ENCODE data around the gene AHCYL2.
"Not testable (repeated sequence)": the region's sequence is repeated elsewhere in the genome, so short reads cannot be mapped to it uniquely, and the experiment has no call there.

The AHCYL2 gene

DNA sequence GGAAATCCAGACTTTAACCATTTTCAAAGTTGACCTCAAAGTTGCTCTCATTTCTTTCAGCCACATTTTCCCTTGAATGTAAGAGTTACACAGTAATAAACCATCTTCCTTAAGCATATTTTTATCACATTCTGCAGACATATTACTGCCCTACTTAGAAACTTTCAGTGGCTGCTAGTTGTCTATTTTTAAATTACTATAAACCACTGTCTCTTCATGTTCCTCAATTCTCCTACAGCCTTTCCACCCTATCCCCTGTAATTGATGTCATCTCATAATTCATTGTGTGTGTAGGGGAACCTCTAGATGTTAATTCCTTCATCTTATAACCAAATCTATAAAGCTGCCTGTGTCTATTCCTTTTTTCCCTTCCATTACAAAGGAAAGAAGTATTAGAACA lies 131.3 kb downstream of the AHCYL2 start:
- no peak for DNase-seq

DNA sequence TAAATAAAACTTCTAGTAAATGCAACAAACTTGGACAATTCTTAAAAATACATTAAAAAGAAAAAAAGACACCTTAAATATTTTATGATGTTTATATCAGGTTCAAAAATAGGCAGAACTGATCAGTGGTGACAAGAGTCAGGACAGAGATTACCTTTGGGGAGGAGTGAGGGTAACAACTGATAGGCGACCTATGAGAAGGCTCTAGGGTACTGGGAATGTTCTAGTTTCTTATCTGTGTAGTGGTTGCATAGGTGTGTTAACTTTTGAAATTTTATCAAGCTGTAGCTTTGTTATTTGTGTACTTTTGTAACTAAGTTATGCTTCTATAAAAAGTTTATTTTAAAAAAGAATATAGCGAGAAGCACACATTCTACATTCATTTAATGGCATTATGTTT lies 134.3 kb downstream of the AHCYL2 start:
- no peak for DNase-seq

DNA sequence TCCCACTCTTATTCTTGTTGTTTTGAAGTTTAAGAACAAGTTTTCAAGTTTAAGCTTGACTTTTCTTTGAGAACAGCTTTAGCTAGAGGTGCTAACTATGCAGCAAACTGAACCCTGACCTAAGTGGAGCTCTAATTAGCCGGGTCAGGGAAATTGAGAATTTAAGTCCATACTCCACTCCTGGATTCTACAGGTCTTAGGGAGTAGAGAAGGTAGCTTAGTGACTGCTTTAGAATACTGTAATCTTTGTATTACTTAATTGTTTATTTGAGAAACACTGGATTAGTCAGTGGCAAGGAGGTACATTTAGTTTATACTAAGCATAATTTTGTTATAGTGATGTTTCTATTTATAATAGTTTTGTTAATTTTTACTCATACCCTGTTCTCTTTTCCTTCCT lies 134.8 kb downstream of the AHCYL2 start:
- DNase-seq, result no peak

DNA sequence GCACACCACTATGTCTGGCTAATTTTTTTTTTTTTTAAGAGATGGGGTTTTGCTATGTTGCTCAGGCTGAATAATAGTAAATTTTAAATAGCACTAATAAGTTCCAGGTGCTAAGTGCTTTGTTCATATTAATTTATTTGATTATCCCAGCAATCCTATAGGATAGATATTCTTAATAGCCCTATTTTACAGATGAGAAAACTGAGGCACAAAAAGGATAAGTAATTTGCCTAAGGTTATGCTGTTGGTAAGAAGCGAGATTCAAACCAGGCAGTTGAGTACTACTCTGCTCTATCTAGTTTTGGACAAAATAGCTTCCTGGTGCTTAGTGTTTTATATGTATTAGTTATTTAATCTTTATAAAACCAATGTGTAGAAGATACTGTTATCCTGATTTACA lies 136.9 kb downstream of the AHCYL2 start:
- no peak for DNase-seq

DNA sequence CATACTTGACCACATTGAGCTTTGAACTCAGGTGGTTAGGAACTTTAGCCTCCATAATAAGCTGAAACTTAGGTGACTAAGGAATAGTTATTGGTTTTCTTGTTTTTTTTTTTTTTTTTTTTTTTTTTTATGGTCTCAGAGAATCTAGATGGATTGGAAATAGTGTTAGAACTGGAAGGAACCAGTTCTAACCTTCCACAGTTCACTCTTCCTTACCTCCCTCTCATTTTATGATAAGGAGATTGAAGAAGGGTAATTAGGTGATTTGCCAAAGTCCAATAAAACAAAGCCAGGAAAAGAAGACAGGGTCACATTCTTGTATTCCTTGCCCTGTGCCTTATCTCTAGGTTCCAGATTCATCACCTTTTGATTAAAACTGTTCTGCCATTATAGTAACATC lies 137.7 kb downstream of the AHCYL2 start:
- DNase-seq, result no peak

DNA sequence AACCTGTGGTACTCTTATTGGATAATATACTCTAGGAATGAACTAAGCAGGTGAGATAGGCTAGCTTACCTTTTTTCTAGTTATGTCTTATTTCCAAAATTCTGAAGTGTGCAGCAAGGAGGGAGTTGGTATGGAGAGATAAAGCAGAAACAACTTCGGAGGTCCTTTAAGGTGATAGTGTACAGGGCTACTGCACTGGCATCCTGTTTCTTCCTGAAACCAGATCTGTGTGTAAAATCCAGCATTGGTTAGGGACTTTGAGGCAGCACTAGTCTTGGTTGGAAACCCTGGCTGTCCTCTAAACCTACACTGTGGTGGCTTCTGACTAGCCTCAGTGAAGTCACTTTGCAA lies 142.5 kb downstream of the AHCYL2 start:
- no peak for DNase-seq

DNA sequence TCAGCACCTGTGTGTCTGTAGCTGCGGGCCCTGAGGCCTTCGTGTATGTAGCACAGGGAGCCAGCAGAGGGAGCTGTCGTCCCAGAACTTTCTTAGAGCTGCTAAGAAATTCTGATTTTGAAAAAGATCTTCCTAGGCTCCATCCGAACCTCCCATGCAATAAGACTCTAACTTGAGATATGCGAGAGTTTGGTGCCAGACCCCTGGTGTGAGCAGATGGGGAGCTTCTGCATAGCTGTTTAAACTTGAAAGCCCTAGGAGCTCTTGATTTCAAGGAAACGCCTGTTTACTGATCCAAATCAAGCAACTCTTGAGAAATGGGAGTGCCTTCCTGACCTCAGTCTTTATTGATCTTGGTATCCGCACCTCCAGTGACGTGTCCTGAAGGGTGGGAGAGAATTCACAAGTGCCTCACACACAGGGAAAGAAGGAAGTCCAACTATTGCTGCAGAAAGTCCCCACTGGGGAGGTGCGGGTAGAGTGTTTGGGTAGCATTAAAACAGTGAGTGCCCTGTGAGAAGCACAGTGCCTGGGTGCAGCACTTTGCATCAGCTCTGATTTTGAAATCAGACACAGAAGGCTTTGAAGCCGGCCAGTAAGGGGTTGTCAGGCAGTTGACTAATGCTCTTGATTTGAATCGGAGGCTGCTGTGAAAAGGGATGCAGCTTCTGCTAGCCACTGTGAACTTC lies 143.0 kb downstream of the AHCYL2 start:
- DNase-seq, result peak; percentile 77 to 79

DNA sequence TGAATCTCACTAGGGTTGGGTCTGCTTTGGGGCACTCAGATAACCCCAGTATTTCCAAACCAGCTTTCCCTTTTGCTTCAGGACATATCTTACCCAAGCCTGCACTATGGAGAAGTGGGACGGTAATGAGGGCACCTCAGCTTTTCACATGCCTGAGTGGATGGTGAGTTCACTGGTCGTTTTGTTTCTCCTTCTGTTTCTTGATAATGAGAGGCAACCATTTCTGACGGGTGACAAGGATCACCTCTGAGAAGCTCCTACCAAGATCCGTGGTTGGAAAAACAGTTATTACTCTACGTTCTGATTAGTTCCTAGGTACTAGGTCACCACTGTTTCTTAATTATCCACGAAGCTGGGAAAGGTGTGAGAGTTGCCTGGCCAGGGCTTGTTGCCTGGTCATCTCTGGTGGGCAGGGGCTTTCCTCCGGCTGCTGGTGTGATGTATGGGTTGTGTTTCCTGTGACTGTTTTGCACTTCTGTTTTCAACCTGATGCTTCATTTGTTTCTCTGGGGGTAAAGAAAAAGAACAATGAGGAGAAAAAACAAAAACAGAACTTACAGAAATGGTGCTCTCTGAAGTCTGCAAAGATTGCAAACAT lies 143.7 kb downstream of the AHCYL2 start:
- DNase-seq, result peak in 1 of 2 donors; percentile 5

DNA sequence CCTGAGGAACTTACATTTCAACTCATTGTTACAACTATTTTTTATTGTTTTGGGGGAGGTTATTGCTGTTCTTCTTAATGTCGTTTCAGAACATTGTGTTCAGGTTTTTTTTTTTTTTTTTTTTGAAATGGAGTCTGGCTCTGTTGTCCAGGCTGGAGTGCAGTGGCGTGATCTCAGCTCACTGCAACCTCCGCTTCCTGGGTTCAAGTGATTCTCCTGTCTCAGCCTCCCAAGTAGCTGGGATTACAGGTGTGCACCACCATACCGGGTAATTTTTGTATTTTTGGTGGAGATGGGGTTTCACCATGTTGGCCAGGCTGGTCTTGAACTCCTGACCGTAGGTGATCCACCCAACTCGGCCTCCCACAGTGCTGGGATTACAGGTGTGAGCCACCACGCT lies 144.6 kb downstream of the AHCYL2 start:
- not testable (repeated sequence) for DNase-seq

DNA sequence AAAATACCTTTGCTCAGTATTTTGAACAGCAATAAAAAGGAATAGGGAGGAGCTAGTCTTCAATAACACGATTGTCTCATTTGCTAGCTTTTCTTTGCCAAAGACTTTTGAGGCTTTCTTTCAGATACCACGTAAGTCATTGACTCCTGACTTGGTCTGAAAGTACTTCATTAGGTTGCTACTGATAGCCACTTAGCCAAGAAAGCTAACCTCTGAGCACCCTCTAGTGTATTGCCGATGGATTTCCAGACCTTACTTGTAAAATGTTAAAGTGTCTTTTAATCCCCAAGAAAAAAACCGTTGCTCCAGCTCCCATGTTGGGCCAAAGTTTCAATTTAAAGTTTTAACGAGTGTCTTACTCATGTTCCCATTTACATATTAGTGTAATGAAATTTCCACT lies 146.0 kb downstream of the AHCYL2 start:
- no peak for DNase-seq

DNA sequence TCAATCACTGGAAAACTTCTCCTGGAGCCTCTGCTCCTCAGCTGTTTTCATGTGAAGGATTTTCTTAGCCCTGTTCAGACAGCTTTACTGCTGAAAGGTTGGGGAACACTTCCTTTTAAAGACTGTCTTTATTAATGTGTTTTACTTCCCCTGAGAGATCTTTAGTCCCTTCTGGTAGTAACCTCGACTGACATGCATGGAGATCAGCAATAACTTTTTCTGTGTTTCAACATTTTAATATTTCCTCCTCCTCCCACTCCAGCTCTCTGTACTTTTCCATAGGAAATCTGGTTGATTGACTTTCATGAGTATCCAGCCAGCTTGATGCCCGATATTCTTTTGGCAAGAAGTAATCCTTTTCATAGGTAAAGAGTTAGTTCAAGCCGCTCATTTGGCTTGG lies 146.7 kb downstream of the AHCYL2 start:
- no peak for DNase-seq

DNA sequence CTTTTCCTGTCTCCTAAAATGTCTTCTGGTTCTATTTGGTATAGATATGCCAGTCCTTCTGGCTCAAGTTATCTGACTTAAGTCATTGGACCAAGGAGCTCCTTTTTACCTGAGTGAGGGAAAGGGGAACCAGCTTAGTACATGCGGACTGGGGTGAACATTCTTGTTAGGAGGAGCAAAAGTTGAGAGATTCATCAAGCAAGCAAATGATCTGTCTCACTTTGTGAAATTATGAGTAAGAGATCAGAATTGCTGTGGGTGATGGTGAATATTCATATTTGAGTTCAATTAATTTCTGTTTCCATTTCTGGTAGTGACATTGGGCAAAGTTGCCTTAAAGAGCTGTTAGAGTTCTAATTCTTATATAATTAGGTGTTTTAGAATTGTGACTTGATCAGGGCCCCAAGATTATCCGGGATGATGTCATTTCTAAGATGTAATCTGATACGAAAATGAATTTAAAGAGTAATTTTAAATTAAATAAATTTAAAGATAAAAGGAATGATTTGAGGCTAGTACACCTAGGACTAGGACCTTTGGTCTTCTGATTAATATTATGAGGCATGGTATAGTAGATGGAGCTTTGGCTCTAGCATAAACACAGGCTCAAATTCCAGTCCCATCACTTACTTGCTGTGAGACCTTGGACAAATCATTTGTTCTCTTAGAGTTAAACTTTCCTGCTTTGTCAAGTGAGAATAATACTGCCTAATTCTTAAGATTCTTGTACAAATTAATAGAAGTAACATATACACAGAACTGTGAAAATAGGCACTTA lies 149.0 kb downstream of the AHCYL2 start:
- no peak for DNase-seq

DNA sequence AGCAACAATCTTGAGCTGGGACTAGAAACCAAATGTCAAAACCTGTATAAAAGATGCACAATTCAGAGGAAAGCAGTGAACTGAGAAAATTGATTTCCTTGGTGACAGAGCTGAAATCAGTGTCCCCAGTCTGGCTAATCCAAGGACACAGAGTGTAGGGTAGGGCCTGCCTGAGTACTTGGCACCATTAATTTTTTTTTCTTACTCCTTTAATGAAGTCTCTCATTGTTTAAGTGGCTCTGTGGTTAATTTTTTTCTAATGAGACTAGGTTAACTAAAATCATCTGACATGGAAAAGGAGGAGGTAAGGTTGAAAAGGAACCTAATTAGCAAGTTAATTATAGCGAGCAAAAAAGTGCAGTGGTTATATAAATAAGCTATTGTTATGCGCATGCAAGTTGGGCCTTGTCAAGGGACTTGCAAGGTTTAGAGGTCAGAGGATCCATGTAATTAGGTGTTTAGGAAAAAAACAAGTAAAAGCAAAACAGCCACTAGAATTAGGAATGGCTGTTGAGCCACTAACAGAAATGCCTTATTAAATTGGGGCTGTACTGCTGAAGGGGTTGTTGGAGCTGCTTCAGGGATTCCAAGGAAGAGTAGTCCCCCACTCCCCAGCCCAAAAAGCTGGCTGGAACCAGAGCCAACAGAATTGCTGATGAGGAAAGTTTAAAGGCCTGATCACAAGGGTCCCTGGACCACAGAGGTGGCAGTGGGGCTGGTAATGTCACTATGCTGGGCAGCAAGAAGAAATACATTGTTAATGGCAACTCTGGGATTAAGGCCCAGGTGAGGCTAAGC lies 150.5 kb downstream of the AHCYL2 start:
- no peak for DNase-seq

DNA sequence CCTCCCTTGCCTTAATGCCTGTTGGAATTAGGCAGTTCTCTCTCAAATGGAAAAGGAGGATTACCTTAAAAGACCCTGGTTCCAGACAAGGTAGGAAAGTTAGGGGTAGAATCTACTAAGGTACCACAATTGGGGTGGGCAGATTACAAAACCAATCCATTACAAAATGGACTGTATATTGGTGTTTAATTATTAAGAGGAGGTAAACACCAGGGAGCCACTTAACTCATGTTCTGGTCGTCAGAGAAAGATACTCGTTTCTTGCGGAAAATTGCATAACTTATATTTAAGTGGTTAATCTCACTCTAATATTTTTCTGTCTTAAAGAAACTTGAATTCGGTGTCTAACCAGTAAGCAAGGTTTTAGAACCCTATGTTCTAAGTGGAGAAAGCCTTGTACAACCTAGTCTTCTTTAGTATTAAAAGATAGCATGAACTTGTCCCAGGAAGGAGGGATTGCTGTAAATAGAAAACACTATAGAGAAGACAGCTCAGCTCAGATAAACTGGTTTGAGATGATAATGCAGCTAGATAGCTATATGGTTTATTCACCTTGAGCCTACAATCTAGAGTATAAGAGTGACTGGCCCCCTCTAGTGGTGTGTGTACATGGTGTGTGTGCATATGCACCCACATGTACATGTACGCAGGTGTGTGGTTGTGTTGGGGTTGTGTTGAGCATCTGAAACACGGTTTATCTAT lies 151.4 kb downstream of the AHCYL2 start:
- DNase-seq, result peak; percentile 44 to 49

DNA sequence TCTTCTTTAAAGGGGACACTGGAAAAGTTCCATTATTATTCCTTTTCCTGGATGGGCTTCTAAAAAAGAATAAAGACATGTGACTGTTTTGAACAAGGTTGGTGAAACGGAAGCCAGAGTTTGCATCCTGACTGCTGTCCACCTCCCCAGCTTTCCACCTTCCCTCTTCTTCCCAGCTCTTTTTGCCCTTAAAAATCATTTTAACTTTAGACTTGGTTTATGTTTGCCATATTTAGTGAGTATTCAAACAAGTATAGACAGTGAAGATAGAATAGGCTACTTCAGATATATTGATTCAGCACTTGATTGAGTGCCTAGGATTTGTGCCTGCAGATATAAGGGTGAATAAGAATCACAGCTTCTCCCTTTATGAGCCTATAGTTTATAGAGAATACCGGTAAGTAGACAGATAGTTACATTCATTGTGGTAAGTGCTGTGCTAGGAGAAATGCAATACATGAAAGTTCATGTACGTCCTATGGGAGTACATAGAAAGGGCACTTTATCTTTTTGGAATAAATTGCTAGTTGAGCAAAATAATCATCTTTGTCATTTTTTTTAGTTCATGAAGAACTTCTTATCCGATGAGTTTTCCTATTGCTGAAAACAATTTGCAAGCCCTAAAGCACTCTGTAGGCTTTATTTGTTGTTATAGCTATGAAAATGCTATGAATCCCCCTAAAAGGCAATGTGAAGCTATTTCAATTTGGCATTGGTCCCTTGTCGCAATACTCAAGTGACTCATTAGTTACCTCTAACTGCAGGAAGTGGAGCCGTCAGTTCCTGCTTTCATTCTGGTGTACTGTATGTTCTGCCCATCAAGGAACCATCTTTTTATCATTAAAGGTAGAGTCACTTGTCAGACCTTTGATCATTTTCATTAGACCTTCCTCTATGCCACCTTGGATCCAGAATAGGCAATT lies 152.2 kb downstream of the AHCYL2 start:
- DNase-seq, result no peak

DNA sequence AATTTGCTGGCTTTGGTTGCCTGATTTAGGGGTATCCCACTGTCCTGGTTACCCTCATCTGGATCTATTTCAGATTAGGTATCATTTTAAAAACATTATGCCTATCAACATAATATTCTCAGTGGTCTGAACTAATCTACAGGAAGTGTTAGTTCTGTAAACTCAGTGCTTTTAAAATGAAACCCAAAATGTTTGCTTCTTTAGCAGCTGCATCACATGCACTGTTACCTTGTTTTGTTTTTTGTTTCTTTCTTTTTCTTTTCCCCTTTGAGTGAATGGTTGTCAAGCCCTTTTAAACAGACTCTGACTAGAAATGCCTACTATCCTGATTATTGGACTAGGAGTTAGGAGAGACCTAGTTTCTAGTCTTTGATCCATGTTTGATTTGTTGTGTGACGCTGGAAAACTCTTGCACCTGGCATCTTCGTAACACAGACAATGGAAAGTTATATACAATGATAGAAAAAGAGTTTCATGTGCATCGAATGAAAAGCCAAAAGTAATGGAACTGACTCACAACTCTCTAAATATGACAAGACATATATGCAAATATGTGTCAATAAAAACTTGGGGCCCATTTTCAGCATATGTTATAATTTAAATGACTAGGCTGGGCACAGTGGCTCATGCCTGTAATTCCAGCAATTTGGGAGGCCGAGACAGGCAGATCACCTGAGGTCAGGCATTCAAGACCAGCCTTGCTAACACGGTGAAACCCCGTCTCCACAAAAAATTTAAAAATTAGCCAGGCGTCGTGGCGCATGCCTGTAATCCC lies 157.1 kb downstream of the AHCYL2 start:
- no peak for DNase-seq

DNA sequence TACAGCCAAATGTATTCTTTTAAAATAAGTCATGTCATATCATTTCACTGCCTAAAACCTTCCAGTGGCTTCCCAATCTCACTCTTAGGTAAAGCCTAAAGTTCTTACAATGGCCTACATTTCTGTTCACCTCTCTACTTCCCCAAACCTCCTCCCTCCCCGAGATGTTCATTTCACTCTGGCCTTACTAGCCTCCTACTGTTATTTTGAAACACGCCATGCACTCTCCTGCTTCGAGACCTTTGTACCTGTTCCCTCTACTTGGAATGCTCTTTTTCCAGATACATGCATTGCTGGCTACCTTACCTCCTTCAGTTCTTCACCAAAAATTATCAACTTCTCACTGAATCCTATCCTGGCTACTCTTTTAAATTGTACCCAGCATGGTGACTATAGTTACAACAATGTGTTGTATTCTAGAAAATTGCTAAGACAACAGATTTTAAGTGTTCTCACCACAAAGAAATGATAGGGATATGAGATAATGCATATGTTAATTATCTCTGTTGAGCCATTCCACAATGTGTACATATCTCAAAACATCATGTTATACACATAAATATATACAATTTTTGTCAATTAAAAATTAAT lies 158.8 kb downstream of the AHCYL2 start:
- no peak for DNase-seq

DNA sequence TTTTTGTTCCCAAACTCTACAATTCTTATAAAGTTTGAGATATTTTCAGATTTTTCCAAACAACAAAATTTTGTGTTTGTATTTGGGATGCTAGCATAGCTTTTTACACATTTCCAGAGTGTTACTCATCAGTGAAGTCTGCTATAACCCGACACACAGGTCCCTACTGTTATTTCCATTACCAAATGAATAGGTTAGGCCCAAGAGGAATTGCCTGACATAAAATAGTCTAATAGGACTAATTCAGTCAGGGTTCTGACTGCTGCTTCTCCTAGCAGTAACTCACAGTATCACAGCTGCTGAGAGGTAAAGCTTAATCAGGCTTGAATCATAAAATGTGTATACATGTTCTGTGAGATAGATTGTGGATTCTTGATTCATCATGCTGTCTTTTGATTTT lies 160.3 kb downstream of the AHCYL2 start:
- DNase-seq, result no peak

DNA sequence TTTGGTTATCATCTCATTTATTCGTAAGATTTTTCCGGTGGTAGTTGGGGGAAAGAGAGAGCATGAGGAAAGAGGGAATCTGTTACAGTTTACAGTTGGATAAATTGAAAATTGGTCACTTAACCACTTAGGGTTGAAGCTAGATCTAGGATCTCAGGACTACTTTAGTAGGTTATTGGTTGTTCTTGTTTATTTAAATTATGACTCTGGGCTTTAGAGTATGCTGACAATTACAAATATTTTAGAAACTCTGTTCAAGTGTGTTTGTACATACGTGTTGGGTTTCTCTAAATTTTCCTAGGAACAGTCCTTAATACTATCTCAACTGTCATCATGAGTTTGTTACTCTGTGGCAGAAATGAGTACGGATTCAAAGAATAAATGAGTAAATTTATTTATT lies 160.8 kb downstream of the AHCYL2 start:
- no peak for DNase-seq

DNA sequence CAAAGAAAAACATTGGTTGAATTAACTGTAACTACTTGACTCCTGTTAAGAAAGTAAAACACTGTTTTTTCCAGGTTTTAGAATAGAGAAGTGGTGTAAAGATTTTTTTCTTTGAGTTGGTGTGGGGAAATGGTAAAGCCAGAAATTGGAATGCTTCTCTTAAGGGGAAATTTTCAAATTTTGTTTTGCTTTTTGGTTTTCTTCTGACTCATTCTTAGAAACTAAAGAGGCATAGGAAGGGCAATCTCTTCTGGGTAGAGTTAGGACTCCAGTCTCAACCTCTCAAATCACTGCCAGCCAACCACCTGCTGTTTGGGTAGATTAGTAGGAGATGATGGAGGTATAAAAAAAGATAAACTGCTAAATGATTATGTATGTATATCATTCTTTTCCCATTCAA lies 161.7 kb downstream of the AHCYL2 start:
- DNase-seq, result no peak

DNA sequence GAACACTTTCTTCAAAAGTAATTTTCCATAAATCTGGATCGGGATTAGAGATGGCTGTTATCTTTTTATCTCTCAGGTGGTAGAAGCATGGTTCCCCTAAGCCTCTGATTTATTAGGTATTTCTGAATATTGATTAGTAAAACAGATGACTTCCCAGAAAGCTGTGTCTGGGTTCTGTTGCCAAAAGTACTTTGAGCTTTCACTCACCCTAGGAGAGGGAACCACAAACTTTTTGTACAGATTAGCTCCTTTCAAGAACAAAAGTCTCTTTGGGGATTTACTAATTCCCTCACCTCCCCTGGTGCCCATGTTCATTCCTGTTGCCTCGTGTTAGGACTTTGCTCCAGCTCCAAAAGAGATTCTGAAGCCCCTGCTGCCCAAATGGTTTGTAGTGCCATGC lies 162.7 kb downstream of the AHCYL2 start:
- no peak for DNase-seq
